ENCODE measurements around the gene USP20. TPM values are rescaled to one million over a fixed set of nuclear protein-coding genes. Genes with fewer than 3 reads are reported as not detected.

USP20 gene
- polyA plus RNA-seq, 3 donors: 16.4 to 19.3 (median 16.8) TPM

GRCh38 chr9:129871046-129871445 is 35.8 kb downstream of the USP20 start:
- no peak for DNase-seq (ENCODE audit: low read depth in 3 of 3, low spot score in 2 of 3)

- no peak for DNase-seq (ENCODE audit: low read depth in 3 of 3, low spot score in 2 of 3)
Observed at GRCh38 chr9:129873563-129874190, 38.4 kb downstream of the USP20 start.

GRCh38 chr9:129874261-129875101 is 39.2 kb downstream of the USP20 start:
- DNase-seq (ENCODE audit: low read depth in 3 of 3, low spot score in 2 of 3): no peak

- no peak for DNase-seq (ENCODE audit: low read depth in 3 of 3, low spot score in 2 of 3)
Observed at GRCh38 chr9:129875181-129875611, 39.9 kb downstream of the USP20 start.

- DNase-seq (ENCODE audit: low read depth in 3 of 3, low spot score in 2 of 3): no peak
Observed at GRCh38 chr9:129875687-129876395, 40.6 kb downstream of the USP20 start.

GRCh38 chr9:129876815-129877214 is 41.6 kb downstream of the USP20 start:
- no peak for DNase-seq (ENCODE audit: low read depth in 3 of 3, low spot score in 2 of 3)

- DNase-seq (ENCODE audit: low read depth in 3 of 3, low spot score in 2 of 3): no peak
Observed at GRCh38 chr9:129878291-129878690, 43.0 kb downstream of the USP20 start.

- DNase-seq (ENCODE audit: low read depth in 3 of 3, low spot score in 2 of 3): no peak
Observed at GRCh38 chr9:129879103-129879699, 43.9 kb downstream of the USP20 start.

- no peak for DNase-seq (ENCODE audit: low read depth in 3 of 3, low spot score in 2 of 3)
Observed at GRCh38 chr9:129879991-129880653, 44.9 kb downstream of the USP20 start.

GRCh38 chr9:129880654-129881546 is 45.6 kb downstream of the USP20 start:
- DNase-seq (ENCODE audit: low read depth in 3 of 3, low spot score in 2 of 3): no peak

GRCh38 chr9:129881547-129882324 is 46.5 kb downstream of the USP20 start:
- DNase-seq (ENCODE audit: low read depth in 3 of 3, low spot score in 2 of 3): no peak

GRCh38 chr9:129884220-129885017 is 49.2 kb downstream of the USP20 start:
- peak in 2 of 3 donors; percentile 67 to 82 for DNase-seq (ENCODE audit: low read depth in 3 of 3, low spot score in 2 of 3)

- DNase-seq (ENCODE audit: low read depth in 3 of 3, low spot score in 2 of 3): no peak
Observed at GRCh38 chr9:129885018-129885669, 49.9 kb downstream of the USP20 start.

- DNase-seq (ENCODE audit: low read depth in 3 of 3, low spot score in 2 of 3): peak in 1 of 3 donors; percentile 59
Observed at GRCh38 chr9:129885670-129886106, 50.4 kb downstream of the USP20 start.

GRCh38 chr9:129886226-129887174 is 51.2 kb downstream of the USP20 start:
- DNase-seq (ENCODE audit: low read depth in 3 of 3, low spot score in 2 of 3): no peak
